GM21529 (cell line): Measurements from ENCODE around the gene SPINT2.
"Not testable (repeated sequence)": the region's sequence is repeated elsewhere in the genome, so short reads cannot be mapped to it uniquely, and the experiment has no call there.

ENCODE experiments used
- ATAC-seq: cut with Tn5 transposase; IDR thresholded peaks from one replicate; pipeline ENCODE4 v1.9.1; 2021; ENCODE audit not compliant: unreplicated experiment

The SPINT2 gene

GRCh38 chr19:38234615-38235014, 29.8 kb upstream of the SPINT2 start:
- no peak for ATAC-seq

DNA sequence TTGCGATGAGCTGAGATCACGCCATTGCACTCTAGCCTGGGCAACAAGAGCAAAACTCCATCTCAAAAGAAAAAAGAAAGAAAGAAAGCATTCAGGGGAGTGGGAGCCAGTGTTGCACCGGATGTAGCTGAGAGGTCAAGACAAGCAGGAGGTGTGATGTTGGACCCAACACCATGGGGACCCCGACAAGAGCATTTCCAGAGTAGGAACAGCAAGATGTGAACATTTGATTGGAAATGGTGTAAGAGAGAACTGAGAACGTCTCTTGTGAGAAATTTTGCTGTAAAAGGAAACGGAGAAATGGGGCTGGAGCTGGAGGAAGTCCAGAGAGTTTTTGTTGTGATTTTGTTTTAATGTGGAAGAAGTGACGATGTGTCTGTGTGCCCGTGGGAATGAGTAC, 24.6 kb upstream of the SPINT2 start:
- ATAC-seq = no peak

GRCh38 chr19:38243279-38243673, 21.1 kb upstream of the SPINT2 start:
- ATAC-seq = no peak

DNA sequence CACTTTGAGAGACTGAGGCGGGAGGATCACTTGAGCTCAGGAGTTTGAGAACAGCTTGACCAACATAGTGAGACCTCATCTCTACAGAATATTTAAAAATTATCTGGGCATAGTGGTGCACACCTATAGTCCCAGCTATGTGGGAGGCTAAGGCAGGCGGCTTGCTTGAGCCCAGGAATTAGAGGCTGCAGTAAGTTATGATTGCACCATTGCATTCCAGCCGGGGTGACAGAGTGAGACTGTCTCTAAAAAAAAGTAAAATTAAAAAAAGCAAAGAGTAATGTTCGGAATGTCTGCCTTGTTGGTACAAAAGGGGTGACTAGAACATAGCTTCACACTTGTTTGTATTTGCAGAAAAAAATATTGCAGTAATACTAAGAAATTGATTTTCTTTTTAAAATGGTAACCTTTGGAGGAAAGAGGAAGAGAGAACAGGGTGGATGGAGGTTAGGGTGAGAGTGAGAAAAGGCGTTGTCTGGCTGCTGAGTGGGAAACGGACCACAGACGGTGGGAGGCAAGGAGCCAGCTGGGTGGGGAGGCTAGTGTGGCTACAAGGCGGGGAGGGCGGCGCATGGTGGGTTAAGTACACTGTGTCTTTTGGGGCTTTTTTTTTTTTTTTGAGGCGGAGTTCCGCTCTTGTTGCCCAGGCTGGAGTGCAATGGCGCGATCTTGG, 18.4 kb upstream of the SPINT2 start:
- no peak for ATAC-seq

- ATAC-seq = no peak
These were observed 17.2 kb upstream of the SPINT2 start for GRCh38 chr19:38247126-38247525.

GRCh38 chr19:38247734-38248268, 16.6 kb upstream of the SPINT2 start:
- no peak for ATAC-seq

- no peak for ATAC-seq
These were observed 16.0 kb upstream of the SPINT2 start for GRCh38 chr19:38248421-38248820.

DNA sequence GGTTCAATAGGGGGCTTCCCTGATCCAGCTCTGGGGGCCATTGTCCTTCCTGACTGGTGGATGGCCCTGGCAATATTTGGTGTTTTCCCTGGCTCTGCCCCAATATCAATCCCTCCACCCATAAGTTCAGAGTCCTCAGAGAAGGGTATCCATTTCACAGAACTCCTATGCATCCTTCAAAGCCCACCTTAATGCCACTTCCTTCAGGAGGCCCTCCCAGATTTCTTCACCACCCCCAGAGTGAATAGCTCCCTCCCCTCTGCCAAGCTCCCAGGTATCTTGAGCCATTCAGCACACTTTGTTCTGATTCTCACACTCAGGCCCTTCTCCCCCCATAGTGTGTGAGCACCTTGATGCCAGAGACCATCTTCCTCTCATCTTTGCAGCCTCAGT, 13.9 kb upstream of the SPINT2 start:
- no peak for ATAC-seq

DNA sequence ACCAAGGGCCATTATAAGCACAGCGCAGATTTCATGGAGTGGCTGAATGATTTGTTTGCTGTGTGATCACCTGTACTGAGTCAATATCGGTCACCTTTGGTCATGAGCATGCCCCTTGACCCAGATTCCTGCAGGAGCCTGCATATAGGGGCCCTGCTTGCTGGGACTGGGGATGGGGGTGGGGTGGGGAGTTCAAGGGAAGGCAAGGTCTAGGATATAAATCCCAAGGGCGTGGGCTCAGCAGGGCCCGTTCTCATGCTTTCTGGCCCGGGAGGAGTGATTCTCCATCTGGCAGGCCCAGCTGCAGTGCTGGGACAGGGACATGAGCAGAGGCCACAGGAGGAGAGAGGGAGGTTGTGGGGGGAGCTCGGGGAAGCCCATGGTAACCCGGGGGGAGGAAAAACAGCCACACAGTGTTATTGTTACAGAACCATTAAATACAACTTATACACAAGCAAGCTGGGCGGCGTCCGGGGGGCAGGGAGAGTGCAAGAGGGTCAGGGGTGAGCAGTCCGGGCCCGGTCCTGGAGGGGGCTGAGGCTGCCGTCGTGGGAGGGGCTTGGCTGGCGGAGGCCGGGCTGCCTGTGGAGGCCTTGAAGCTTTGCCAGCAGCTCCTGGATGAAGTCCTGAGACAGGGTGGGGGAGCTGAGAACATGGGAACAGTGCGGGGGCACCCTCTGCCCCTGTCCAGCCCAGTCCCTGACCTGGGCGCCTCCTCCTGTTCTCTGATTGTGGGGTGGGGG, 13.4 kb upstream of the SPINT2 start:
- no peak for ATAC-seq

DNA sequence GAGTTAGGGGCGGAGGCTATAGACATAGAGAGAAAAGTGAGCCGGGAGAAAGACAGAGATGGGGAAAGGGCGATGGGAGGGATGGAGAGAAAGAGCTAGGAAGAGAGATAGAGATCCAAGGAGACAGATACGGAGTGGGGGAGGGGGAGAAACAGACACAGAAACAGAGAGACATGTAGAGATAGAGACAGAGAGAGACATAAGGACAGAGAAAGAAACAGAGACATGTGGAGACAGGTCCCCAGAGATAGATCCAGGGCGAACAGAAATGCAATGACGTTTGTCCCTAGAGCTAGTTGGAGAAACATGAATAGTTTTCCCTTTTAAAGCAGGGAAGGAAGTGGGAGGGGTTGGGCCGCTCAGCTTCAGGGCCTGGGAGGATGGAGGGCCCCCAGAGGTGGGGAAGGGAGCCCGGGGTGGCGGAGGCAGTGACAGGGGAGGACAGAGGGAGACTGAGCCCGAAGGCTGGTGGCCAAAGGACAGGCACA, 12.8 kb upstream of the SPINT2 start:
- ATAC-seq = no peak

GRCh38 chr19:38252385-38252784, 12.0 kb upstream of the SPINT2 start:
- ATAC-seq = no peak

GRCh38 chr19:38252941-38253691, 11.3 kb upstream of the SPINT2 start:
- ATAC-seq = no peak

- no peak for ATAC-seq
These were observed 10.6 kb upstream of the SPINT2 start for GRCh38 chr19:38253788-38254187.

- no peak for ATAC-seq
These were observed 8.9 kb upstream of the SPINT2 start for GRCh38 chr19:38255383-38256014.

GRCh38 chr19:38261942-38262341, 2.4 kb upstream of the SPINT2 start:
- not testable (repeated sequence) for ATAC-seq

DNA sequence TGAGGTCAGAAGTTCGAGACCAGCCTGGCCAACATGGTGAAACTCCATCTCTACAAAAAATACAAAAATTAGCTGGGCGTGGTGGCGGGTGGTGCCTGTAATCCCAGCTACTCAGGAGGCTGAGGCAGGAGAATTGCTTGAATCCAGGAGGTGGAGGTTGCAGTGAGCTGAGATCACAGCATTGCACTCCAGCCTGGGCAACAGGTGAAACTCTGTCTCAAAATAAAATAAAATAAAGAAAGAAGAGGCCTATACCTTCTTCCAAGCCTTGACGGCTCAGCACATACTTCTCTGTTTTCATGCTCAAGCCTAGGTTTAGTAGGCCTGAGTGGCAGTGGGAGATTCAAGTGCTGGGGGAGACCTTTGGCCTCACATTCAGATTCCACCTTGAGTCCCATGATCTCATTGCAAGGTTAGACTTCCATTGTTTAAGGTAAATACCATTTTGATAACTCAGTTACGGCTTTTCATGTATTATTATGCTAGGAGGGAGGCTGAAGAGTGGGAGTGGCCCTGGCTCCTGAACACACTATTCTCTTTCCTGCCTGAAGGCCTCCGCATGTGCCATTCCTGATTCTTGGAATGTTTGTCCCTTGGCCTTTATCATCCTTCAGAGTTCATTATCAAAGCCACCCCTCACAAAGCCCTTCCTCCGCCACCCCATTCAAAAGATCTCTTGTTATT, 1.6 kb upstream of the SPINT2 start:
- ATAC-seq = no peak

- ATAC-seq = peak; percentile 49
These were observed 486 bp upstream of the SPINT2 start for GRCh38 chr19:38263689-38264485.

DNA sequence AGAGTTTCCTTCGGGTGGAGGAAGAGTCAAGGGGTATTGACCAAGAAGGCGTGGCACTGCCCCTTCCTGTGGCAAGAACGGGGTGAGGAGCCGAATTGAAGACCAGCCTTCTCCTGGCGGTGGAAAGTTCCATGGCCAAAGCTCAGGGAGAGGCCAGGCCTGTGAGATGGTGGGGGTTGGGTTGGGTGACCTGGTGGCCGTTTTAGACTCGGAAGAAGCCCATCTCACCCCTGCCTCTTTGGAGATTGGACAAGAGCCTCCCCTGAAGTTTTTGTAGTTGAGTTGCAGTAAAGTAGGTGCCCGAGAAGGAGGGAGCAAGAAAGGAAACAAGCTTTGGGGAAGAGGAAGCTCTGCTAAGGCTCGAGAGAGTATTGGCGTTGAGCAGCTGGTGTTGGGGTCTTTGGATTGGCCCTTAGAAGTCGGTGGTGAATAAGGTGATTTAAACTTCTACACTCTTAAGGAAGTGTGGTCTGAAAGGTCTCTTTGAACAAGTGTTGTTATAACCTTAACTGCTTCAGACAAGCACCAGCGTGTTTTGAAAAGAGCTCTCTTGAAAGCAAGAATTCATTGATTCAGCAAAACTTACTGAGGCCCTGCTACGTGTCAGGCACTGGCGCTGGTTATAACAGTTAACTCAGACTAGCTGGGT, 964 bp downstream of the SPINT2 start:
- ATAC-seq = no peak

DNA sequence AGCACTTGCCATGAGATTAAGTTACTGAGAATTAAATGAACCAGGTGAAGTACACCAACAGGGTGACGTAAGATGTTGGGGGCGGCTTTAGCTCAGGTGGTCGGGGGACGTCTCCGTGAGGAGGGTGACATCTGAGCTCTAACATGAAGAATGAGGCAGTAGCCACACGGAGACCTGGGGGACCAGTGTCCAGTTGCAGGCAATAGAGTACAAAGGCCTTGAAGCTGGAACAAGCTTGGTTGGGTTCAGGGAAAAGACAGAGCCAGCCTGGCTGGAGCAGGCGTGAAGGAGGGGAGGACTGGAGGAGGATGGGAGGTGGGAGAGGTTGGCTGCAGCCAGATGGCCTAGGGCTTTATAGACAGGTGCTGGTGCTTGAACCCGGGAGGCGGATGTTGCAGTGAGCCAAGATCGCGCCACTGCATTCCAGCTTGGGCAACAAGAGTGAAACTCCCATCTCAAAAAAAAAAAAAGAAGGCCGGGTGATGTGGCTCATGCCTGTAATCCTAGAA, 1.6 kb downstream of the SPINT2 start:
- ATAC-seq = no peak
